GM12878 (cell line): ENCODE data around the gene PAF1. TPM values are rescaled to one million over a fixed set of nuclear protein-coding genes. Genes with fewer than 3 reads are reported as not detected.

Experiments
- ATAC-seq: fragments of 200-7000 bp; cut with Tn5 transposase; 3 replicates; pipeline ENCODE4 v1.9.1; 2020; ENCODE audit warnings: mild to moderate bottlenecking, moderate library complexity
- BruUV-seq: library from RNA; stranded (reverse); fragments of 400-500 nt; replicated peaks from 2 replicates; lab custom pipeline; 2021; lab: Mats Ljungman, UMichigan
- CTCF ChIA-PET: fragments of 300-600 bp; sonication (Branson Sonifier 250); formaldehyde crosslinking; extraction: SDS; loops from one replicate; lab custom pipeline; 2021; ENCODE audit warnings: inconsistent platforms; lab: Yijun Ruan, JAX
- POLR2A ChIA-PET: fragments of 350-600 bp; formaldehyde crosslinking; extraction: SDS; loops from one replicate; lab custom pipeline; 2021; ENCODE audit warnings: inconsistent platforms; lab: Charles Lee
- RAD21 ChIA-PET: fragments of 300-600 bp; sonication (Branson Sonifier 250); formaldehyde crosslinking; loops from one replicate; lab custom pipeline; 2023; ENCODE audit warnings: antibody characterized with exemption; ENCODE audit not compliant: unreplicated experiment; lab: Charles Lee
- SMC1A ChIA-PET: fragments of 300-600 bp; sonication (Branson Sonifier 250); formaldehyde crosslinking; loops from one replicate; lab custom pipeline; 2023; ENCODE audit not compliant: unreplicated experiment, uncharacterized antibody; lab: Charles Lee
- DNase-seq: peaks from one replicate; pipeline ENCODE4 v3.0.0-alpha.2; 2011; ENCODE audit warnings: low read depth, low spot score
- FAIRE-seq: peaks from 3 replicates; lab custom pipeline; 2011; peaks lifted over from hg19 to GRCh38; lab: Jason Lieb, UNC
- H2AFZ ChIP-seq: 2 replicates; pipeline ENCODE4 v1.6.0; 2011; ENCODE audit warnings: low read depth, low read length, control low read depth; ENCODE audit not compliant: control insufficient read depth
- H3K27ac ChIP-seq: 2 replicates; pipeline ENCODE4 v1.5.1; 2011; ENCODE audit warnings: control low read depth; ENCODE audit not compliant: control insufficient read depth, insufficient read depth
- H3K27me3 ChIP-seq, 2 experiments: replicated peaks in 1 of 2; 2 replicates each; pipeline versions ENCODE4 v1.6.0 to v1.6.1; 2011; ENCODE audit warnings: low read length in 1 of 2; ENCODE audit not compliant: control insufficient read depth in 2 of 2, insufficient read depth in 2 of 2
- H3K36me3 ChIP-seq, 2 experiments: 2 replicates each; pipeline ENCODE4 v1.5.1; 2011; ENCODE audit warnings: low read length in 1 of 2; ENCODE audit not compliant: control insufficient read depth in 2 of 2, insufficient read depth in 2 of 2
- H3K4me1 ChIP-seq: 2 replicates; pipeline ENCODE4 v1.6.1; 2011; ENCODE audit warnings: mild to moderate bottlenecking, low read length, moderate library complexity, mixed read lengths; ENCODE audit not compliant: control insufficient read depth, insufficient read depth
- H3K4me2 ChIP-seq: 2 replicates; pipeline ENCODE4 v1.6.0; 2011; ENCODE audit warnings: control low read depth; ENCODE audit not compliant: control insufficient read depth, insufficient read depth
- H3K4me3 ChIP-seq: fragments of 200-600 bp; sonication (generic); 2 replicates; pipeline ENCODE4 v1.5.1; 2016
- H3K79me2 ChIP-seq: 2 replicates; pipeline ENCODE4 v1.6.0; 2011; ENCODE audit warnings: low read length; ENCODE audit not compliant: control insufficient read depth, insufficient read depth
- H3K9ac ChIP-seq: 2 replicates; pipeline ENCODE4 v1.8.0; 2011; ENCODE audit warnings: low read length, control low read depth, mixed read lengths; ENCODE audit not compliant: control insufficient read depth, insufficient read depth
- H3K9me3 ChIP-seq: replicated peaks from 3 replicates; pipeline ENCODE4 v1.5.1; 2011; ENCODE audit warnings: mild to moderate bottlenecking, low read length; ENCODE audit not compliant: control insufficient read depth, insufficient read depth
- H4K20me1 ChIP-seq: 2 replicates; pipeline ENCODE4 v1.6.0; 2011; ENCODE audit not compliant: control insufficient read depth, insufficient read depth
- ASH2L ChIP-seq: fragments of 300-600, 200-600 bp; sonication (generic); IDR thresholded peaks from 2 replicates; pipeline ENCODE4 v1.6.1; 2017; ENCODE audit warnings: low read depth, mild to moderate bottlenecking, borderline replicate concordance
- ATF7 ChIP-seq: fragments of 450-650 bp; IDR thresholded peaks from 2 replicates; pipeline ENCODE4 v1.6.1; 2016; ENCODE audit warnings: low read depth, mild to moderate bottlenecking
- CEBPB ChIP-seq, 2 experiments: fragments of 150-350 bp in 1 of 2; IDR thresholded peaks; 2 replicates each; pipeline ENCODE4 v1.6.1; 2012 to 2014; ENCODE audit warnings: low read depth in 2 of 2, low read length in 2 of 2, borderline replicate concordance in 1 of 2, inconsistent platforms in 1 of 2
- EED ChIP-seq: sonication (generic); IDR thresholded peaks from 2 replicates; pipeline ENCODE4 v1.6.1; 2016; ENCODE audit warnings: antibody characterized with exemption, low read depth
- EP300 ChIP-seq, 2 experiments: fragments of 150-350 bp in 1 of 2; IDR thresholded peaks; 2 replicates each; pipeline ENCODE4 v1.6.1; 2011 to 2012; ENCODE audit warnings: low read depth in 2 of 2, low read length in 2 of 2, borderline replicate concordance in 1 of 2, improper control_type of control experiment in 1 of 2, inconsistent platforms in 1 of 2; ENCODE audit not compliant: control insufficient read depth in 1 of 2
- ESRRA ChIP-seq: IDR thresholded peaks from 2 replicates; pipeline ENCODE4 v1.6.1; 2012; ENCODE audit warnings: mild to moderate bottlenecking, low read length, improper control_type of control experiment
- HDAC2 ChIP-seq: fragments of 200-600 bp; sonication (generic); IDR thresholded peaks from 2 replicates; pipeline ENCODE4 v1.6.1; 2017
- HDGF ChIP-seq: fragments of 450-650 bp; IDR thresholded peaks from 2 replicates; pipeline ENCODE4 v1.6.1; 2016; ENCODE audit warnings: antibody characterized with exemption
- LARP7 ChIP-seq: fragments of 450-650 bp; IDR thresholded peaks from 2 replicates; pipeline ENCODE4 v1.6.1; 2017; ENCODE audit warnings: mild to moderate bottlenecking
- NFIC ChIP-seq: IDR thresholded peaks from 2 replicates; pipeline ENCODE4 v1.6.1; 2012; ENCODE audit warnings: low read depth, mild to moderate bottlenecking, inconsistent platforms, low read length, moderate library complexity
- NR2C2 ChIP-seq: IDR thresholded peaks from 2 replicates; pipeline ENCODE4 v1.6.1; 2011; ENCODE audit warnings: borderline replicate concordance, low read depth; ENCODE audit not compliant: control insufficient read depth, insufficient read length
- POLR2A ChIP-seq: IDR thresholded peaks from 2 replicates; pipeline ENCODE4 v1.6.1; 2011; ENCODE audit warnings: low read depth, mild to moderate bottlenecking, low read length
- POLR2AphosphoS5 ChIP-seq: IDR thresholded peaks from 2 replicates; pipeline ENCODE4 v1.6.1; 2011; ENCODE audit warnings: mild to moderate bottlenecking, low read length, inconsistent platforms
- RELA ChIP-seq: fragments of 450-650 bp; IDR thresholded peaks from 2 replicates; pipeline ENCODE4 v1.8.0; 2014; ENCODE audit warnings: borderline replicate concordance; ENCODE audit not compliant: partially characterized antibody
- SMAD1 ChIP-seq: fragments of 450-650 bp; IDR thresholded peaks from 2 replicates; pipeline ENCODE4 v1.6.1; 2018; ENCODE audit warnings: mild to moderate bottlenecking, low read depth; ENCODE audit not compliant: partially characterized antibody
- SMARCA5 ChIP-seq: fragments of 450-650 bp; IDR thresholded peaks from 2 replicates; pipeline ENCODE4 v1.6.1; 2017; ENCODE audit warnings: mild to moderate bottlenecking
- SREBF1 ChIP-seq: IDR thresholded peaks from 2 replicates; pipeline ENCODE4 v1.6.1; 2012; ENCODE audit warnings: mild to moderate bottlenecking, low read length
- STAT3 ChIP-seq: IDR thresholded peaks from 2 replicates; pipeline ENCODE4 v1.6.1; 2011; ENCODE audit warnings: low read depth, low read length, improper control_type of control experiment
- TCF3 ChIP-seq: IDR thresholded peaks from 2 replicates; pipeline ENCODE4 v1.6.1; 2012; ENCODE audit warnings: low read depth, mild to moderate bottlenecking, low read length, borderline replicate concordance; ENCODE audit not compliant: insufficient read depth
- ZNF384 ChIP-seq: IDR thresholded peaks from 2 replicates; pipeline ENCODE4 v1.6.1; 2012; ENCODE audit warnings: low read depth, mild to moderate bottlenecking, low read length, improper control_type of control experiment, borderline replicate concordance
- WGBS: methylation state at CpG from one replicate; pipeline ENCODE4 v1.1.6; 2016; ENCODE audit warnings: low lambda C conversion rate; ENCODE audit not compliant: insufficient replicate concordance, insufficient coverage; ENCODE audit errors: missing lambda C conversion rate; 5-methylcytosine and 5-hydroxymethylcytosine counted together
- in situ Hi-C: fragments of 300-500 bp; cut with MboI; formaldehyde crosslinking; loops from 9 replicates; pipeline ENCODE4 v1.14.3; 2018; ENCODE audit warnings: mixed read lengths
- intact Hi-C: fragments of 100-400 bp; cut with micrococcal nuclease; formaldehyde crosslinking; loops from one replicate; pipeline ENCODE4 v1.14.2; 2022; ENCODE audit not compliant: unreplicated experiment
- polyA plus RNA-seq, 11 experiments: library from polyadenylated mRNA; depleted of rRNA in 4 of 11; unstranded in 6 of 11; stranded (reverse) in 5 of 11; fragments of >200 nt; fragmentation: Nextera tagmentation in 4 of 11; fragmentation: Illumina TruSeq in 1 of 11; extraction: Ambion mirVana in 4 of 11; extraction: Trizol in 1 of 11; gene quantifications; 1 replicate in 1 of 11; 2 replicates in 10 of 11; pipeline versions ENCODE4 v1.2.1 to v1.2.3, GENCODE V29; 2011 to 2016; ENCODE audit warnings: inconsistent platforms in 2 of 11, missing spikeins in 2 of 11, low read depth in 1 of 11
- total RNA-seq, 4 experiments: library from RNA; depleted of rRNA in 3 of 4; stranded (reverse); fragments of >200 nt in 3 of 4; fragmentation: Illumina TruSeq in 1 of 4; extraction: Trizol in 1 of 4; gene quantifications; 2 replicates each; pipeline versions ENCODE4 v1.2.1 to v1.2.3, GENCODE V29; 2013 to 2021
- TF ChIP-seq, protein P1 (sequence below): IDR thresholded peaks from 2 replicates; pipeline ENCODE4 v1.6.1; 2011; ENCODE audit warnings: borderline replicate concordance, low read depth, mild to moderate bottlenecking, moderate library complexity, mixed read lengths, low read length; ENCODE audit not compliant: insufficient read depth; ENCODE audit errors: extremely low read length
- TF ChIP-seq, protein P2 (sequence below): fragments of 450-650 bp; formaldehyde crosslinking; IDR thresholded peaks from 2 replicates; pipeline ENCODE4 v1.4.0; 2020; ENCODE audit warnings: mild to moderate bottlenecking, moderate library complexity

Gene PAF1
- total and polyA plus RNA-seq, 10 of the 15 experiments (the other 5 are each of a cell fraction or from before 2014, with no cell fraction given): 1.7 to 45.8 (median 39.6) TPM

DNA sequence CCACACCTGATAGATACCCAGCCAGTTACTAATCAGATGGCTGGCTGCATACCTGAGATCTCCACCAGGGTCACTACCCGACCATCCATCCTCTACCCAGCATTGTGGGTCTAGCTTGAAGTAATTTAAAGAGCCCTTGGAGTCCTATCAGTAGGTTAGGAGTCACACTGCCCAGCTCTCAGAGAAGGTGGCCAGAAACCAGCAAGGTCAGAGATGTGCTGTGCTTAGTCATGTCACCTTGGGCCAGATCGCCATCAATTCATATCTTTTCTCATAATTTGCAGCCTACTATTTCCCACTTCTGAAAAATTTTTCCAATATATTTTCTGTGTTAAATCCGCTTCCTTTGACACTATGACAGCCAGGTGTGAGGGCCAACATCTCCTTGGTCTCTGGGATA lies 34.8 kb downstream of the PAF1 start (continued):
- TF ChIP-seq ZNF384 (no peak), STAT3 (no peak), EP300 (IDR thresholded peaks at IDR 0.05; ENCODE audit: borderline replicate concordance in 1 of 2, control insufficient read depth in 1 of 2, low read depth in 2 of 2, low read length in 2 of 2) (no peak), HDGF (no peak), EED (no peak), SREBF1 (no peak), SMAD1 (no peak), LARP7 (no peak)
- TF ChIP-seq, protein P1, sequence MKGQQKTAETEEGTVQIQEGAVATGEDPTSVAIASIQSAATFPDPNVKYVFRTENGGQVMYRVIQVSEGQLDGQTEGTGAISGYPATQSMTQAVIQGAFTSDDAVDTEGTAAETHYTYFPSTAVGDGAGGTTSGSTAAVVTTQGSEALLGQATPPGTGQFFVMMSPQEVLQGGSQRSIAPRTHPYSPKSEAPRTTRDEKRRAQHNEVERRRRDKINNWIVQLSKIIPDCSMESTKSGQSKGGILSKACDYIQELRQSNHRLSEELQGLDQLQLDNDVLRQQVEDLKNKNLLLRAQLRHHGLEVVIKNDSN: no peak

DNA sequence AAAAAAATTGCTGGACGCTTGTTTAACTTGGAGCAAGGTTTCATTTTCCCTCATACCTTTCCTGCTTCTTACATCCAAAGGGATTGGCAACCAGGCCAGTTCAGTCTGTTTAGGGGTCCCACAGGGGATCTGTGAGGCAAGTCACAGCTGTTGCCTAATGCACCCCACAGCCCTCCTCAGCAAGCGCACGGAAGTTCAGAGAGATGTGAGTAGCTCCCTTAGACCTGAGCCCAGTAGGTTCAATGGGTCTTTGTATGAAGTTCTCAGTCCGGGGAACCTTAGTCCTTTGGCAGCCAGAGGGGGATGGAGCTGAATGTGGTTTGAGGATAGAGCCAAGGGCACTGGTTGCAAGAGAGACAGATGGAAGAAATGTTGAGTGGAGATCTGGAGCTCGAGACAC lies 35.7 kb downstream of the PAF1 start:
- POLR2A ChIA-PET: interaction anchor here (1.2 kb wide), 1 partner anchor 36 kb away, joined by 3 read pairs; the partner anchor contains the start of genes MED29 and PAF1
- SMC1A ChIA-PET: interaction anchor here (1.0 kb wide), 1 partner anchor 77 kb away, joined by 3 read pairs; no protein-coding TSS in a partner anchor
- Histone ChIP-seq H3K36me3 (peaks cover 16 to 24% of the 10 kb centered on the region in 2 experiments), H3K4me2 (no peak overlapping the region), H3K9ac (no peak overlapping the region), H3K27me3 (no peaks in the 10 kb centered on the region), H2AFZ (no peak overlapping the region), H3K4me1 (peaks cover 12% of the 10 kb centered on the region), H3K79me2 (no peaks in the 10 kb centered on the region), H4K20me1 (no peaks in the 10 kb centered on the region), H3K4me3 (no peak overlapping the region), H3K27ac (no peak overlapping the region), H3K9me3 (no peaks in the 10 kb centered on the region)
- no peak for DNase-seq
- intact Hi-C loops (no loop called here), in situ Hi-C loops (no loop called here)
- CTCF ChIA-PET: interaction anchor here (0.8 to 1.0 kb wide), 2 partner anchors 10 to 56 kb away, joined by 3 to 6 read pairs; no protein-coding TSS in a partner anchor
- BruUV-seq: no TSS peak
- ATAC-seq: no peak
- FAIRE-seq: no peak
- RAD21 ChIA-PET: no interaction called here
- 95% methylated on average over 5 of the region's 5 CpGs for WGBS
- TF ChIP-seq RELA (no peak), NR2C2 (no peak), ESRRA (no peak), CEBPB (IDR thresholded peaks at IDR 0.05; ENCODE audit: borderline replicate concordance in 1 of 2, low read depth in 2 of 2, low read length in 2 of 2) (no peak), POLR2AphosphoS5 (no peak), LARP7 (no peak), NFIC (no peak), POLR2A (no peak), HDAC2 (no peak), TCF3 (no peak), ATF7 (no peak), ASH2L (no peak), SMARCA5 (no peak)
- TF ChIP-seq, protein P2, sequence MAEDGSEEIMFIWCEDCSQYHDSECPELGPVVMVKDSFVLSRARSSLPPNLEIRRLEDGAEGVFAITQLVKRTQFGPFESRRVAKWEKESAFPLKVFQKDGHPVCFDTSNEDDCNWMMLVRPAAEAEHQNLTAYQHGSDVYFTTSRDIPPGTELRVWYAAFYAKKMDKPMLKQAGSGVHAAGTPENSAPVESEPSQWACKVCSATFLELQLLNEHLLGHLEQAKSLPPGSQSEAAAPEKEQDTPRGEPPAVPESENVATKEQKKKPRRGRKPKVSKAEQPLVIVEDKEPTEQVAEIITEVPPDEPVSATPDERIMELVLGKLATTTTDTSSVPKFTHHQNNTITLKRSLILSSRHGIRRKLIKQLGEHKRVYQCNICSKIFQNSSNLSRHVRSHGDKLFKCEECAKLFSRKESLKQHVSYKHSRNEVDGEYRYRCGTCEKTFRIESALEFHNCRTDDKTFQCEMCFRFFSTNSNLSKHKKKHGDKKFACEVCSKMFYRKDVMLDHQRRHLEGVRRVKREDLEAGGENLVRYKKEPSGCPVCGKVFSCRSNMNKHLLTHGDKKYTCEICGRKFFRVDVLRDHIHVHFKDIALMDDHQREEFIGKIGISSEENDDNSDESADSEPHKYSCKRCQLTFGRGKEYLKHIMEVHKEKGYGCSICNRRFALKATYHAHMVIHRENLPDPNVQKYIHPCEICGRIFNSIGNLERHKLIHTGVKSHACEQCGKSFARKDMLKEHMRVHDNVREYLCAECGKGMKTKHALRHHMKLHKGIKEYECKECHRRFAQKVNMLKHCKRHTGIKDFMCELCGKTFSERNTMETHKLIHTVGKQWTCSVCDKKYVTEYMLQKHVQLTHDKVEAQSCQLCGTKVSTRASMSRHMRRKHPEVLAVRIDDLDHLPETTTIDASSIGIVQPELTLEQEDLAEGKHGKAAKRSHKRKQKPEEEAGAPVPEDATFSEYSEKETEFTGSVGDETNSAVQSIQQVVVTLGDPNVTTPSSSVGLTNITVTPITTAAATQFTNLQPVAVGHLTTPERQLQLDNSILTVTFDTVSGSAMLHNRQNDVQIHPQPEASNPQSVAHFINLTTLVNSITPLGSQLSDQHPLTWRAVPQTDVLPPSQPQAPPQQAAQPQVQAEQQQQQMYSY (CRISPR knock-in tag): no peak
